PC-3 (cell line): ENCODE data around the gene NUP160. TPM values are rescaled to one million over a fixed set of nuclear protein-coding genes. Genes with fewer than 3 reads are reported as not detected.
A peak's percentile ranks its signal among the peaks of the same experiment; 100 is the strongest.
"Not testable (repeated sequence)": the region's sequence is repeated elsewhere in the genome, so short reads cannot be mapped to it uniquely, and the experiment has no call there.

ENCODE experiments used
- ATAC-seq: fragments of 200-7000 bp; cut with Tn5 transposase; 2 replicates; pipeline ENCODE4 v1.9.1; 2020; ENCODE audit warnings: mild to moderate bottlenecking, moderate library complexity
- BruUV-seq: library from RNA; stranded (reverse); fragments of 400-500 nt; replicated peaks from 2 replicates; lab custom pipeline; 2021; lab: Mats Ljungman, UMichigan
- CTCF ChIA-PET: fragments of 300-600 bp; sonication (Branson Sonifier 250); formaldehyde crosslinking; loops from one replicate; lab custom pipeline; 2022; ENCODE audit warnings: antibody characterized with exemption; lab: Charles Lee
- POLR2A ChIA-PET: fragments of 300-600 bp; sonication (Branson Sonifier 250); formaldehyde crosslinking; loops from one replicate; lab custom pipeline; 2022; ENCODE audit warnings: antibody characterized with exemption; ENCODE audit not compliant: unreplicated experiment; lab: Charles Lee
- DNase-seq: peaks from one replicate; pipeline ENCODE4 v3.0.0-alpha.2; 2015
- H2AFZ ChIP-seq: fragments of 300-600 bp; sonication (generic); 2 replicates; pipeline ENCODE4 v1.6.0; 2016; ENCODE audit warnings: antibody characterized with exemption, low read length
- H3F3A ChIP-seq: fragments of 300-600 bp; sonication (generic); one replicate; pipeline ENCODE4 v1.6.0; 2017; ENCODE audit warnings: antibody characterized with exemption, low read length, control low read depth, mild to moderate bottlenecking; ENCODE audit not compliant: unreplicated experiment
- H3K27ac ChIP-seq: fragments of 300-600 bp; sonication (generic); 2 replicates; pipeline ENCODE4 v1.5.1; 2016; ENCODE audit warnings: mild to moderate bottlenecking, low read length
- H3K27me3 ChIP-seq: fragments of 300-600 bp; sonication (generic); 2 replicates; pipeline ENCODE4 v1.6.1; 2016; ENCODE audit warnings: low read length, mixed read lengths
- H3K36me3 ChIP-seq: fragments of 300-600 bp; sonication (generic); 2 replicates; pipeline ENCODE4 v1.6.1; 2016; ENCODE audit warnings: low read depth, mixed run types, low read length, mixed read lengths
- H3K4me1 ChIP-seq: fragments of 300-600 bp; sonication (generic); 2 replicates; pipeline ENCODE4 v1.5.1; 2016; ENCODE audit warnings: low read length; ENCODE audit not compliant: insufficient read depth
- H3K4me2 ChIP-seq: fragments of 300-600 bp; sonication (generic); 2 replicates; pipeline ENCODE4 v1.6.0; 2016; ENCODE audit warnings: low read length
- H3K4me3 ChIP-seq: fragments of 300-600 bp; sonication (generic); 2 replicates; pipeline ENCODE4 v1.5.1; 2016; ENCODE audit warnings: mild to moderate bottlenecking, low read length, mixed read lengths
- H3K79me2 ChIP-seq: fragments of 300-600 bp; sonication (generic); 2 replicates; pipeline ENCODE4 v1.6.1; 2017; ENCODE audit warnings: low read length, mixed read lengths
- H3K9ac ChIP-seq: fragments of 300-600 bp; sonication (generic); 2 replicates; pipeline ENCODE4 v1.6.0; 2016; ENCODE audit warnings: mild to moderate bottlenecking, low read length
- H3K9me2 ChIP-seq: fragments of 300-600 bp; sonication (generic); replicated peaks from 2 replicates; pipeline ENCODE4 v1.6.1; 2016; ENCODE audit warnings: mixed run types, low read length, mixed read lengths
- H3K9me3 ChIP-seq: fragments of 300-600 bp; sonication (generic); 2 replicates; pipeline ENCODE4 v1.6.1; 2016; ENCODE audit warnings: low read length, mixed read lengths
- H4K20me1 ChIP-seq: fragments of 300-600 bp; sonication (generic); 2 replicates; pipeline ENCODE4 v1.6.1; 2016; ENCODE audit warnings: low read length, mixed read lengths
- CTCF ChIP-seq: fragments of 300-600 bp; sonication (generic); conservative IDR thresholded peaks from 2 replicates; pipeline ENCODE4 v1.5.1; 2017; ENCODE audit warnings: antibody characterized with exemption, low read depth, mild to moderate bottlenecking, low read length
- EZH2 ChIP-seq: fragments of 300-600 bp; sonication (generic); IDR thresholded peaks from one replicate; pipeline ENCODE4 v1.6.1; 2017; ENCODE audit warnings: antibody characterized with exemption, mild to moderate bottlenecking, low read length; ENCODE audit not compliant: unreplicated experiment
- EZH2phosphoT487 ChIP-seq: fragments of 300-600 bp; sonication (generic); IDR thresholded peaks from 2 replicates; pipeline ENCODE4 v1.6.1; 2018; ENCODE audit warnings: mild to moderate bottlenecking, antibody characterized with exemption, low read length, borderline replicate concordance
- intact Hi-C: fragments of 100-400 bp; cut with micrococcal nuclease; formaldehyde crosslinking; loops from 2 replicates; pipeline ENCODE4 v1.9.0; 2023
- total RNA-seq: library from RNA; depleted of rRNA; stranded (reverse); fragments of >200 nt; gene quantifications from 2 replicates; pipeline ENCODE4 v1.2.3, GENCODE V29; 2014

NUP160 gene
- total RNA-seq, 1 experiment from 2014 or later, result 23.0 TPM

- intact Hi-C loops, result no loop called here
- H3K9ac ChIP-seq, result no peak overlapping the region
- CTCF ChIA-PET, result no interaction called here
Measured at GRCh38 chr11:47756208-47756607, 91.9 kb downstream of the NUP160 start.

GRCh38 chr11:47750725-47751124 is 97.4 kb downstream of the NUP160 start:
- Histone ChIP-seq H3K9ac (no peak overlapping the region), H4K20me1 (peaks cover 6% of the 10 kb centered on the region; the same call in 1 of the 2 replicates), H3K9me3 (no peaks in the 10 kb centered on the region), H3K4me3 (no peak overlapping the region), H3F3A (no peaks in the 10 kb centered on the region), H3K27ac (no peak overlapping the region), H3K4me1 (peaks cover 2% of the 10 kb centered on the region; the same call in 1 of the 2 replicates), H3K27me3 (no peaks in the 10 kb centered on the region), H3K9me2 (no peaks in the 10 kb centered on the region), H3K79me2 (peaks cover 12% of the 10 kb centered on the region), H2AFZ (no peak overlapping the region), H3K4me2 (no peak overlapping the region), H3K36me3 (peaks cover 69% of the 10 kb centered on the region)
- CTCF ChIA-PET, result no interaction called here
- TF ChIP-seq EZH2phosphoT487, result no peak
- no peak for TF ChIP-seq CTCF
- no peak for TF ChIP-seq EZH2
- ATAC-seq (no peak), DNase-seq (no peak)
- POLR2A ChIA-PET, result no interaction called here
- BruUV-seq, result no TSS peak
- intact Hi-C loops, result no loop called here

More at GRCh38 chr11:47756208-47756607, 91.9 kb downstream of the NUP160 start:
- H3K79me2 ChIP-seq, result peaks cover 30% of the 10 kb centered on the region
- POLR2A ChIA-PET, result no interaction called here
- H3K4me2 ChIP-seq, result no peak overlapping the region
- H2AFZ ChIP-seq, result no peak overlapping the region
- H3K9me2 ChIP-seq, result no peaks in the 10 kb centered on the region
- H3K9me3 ChIP-seq, result no peaks in the 10 kb centered on the region
- DNase-seq (peak; percentile 59), ATAC-seq (peak; percentile 83)
- H3K27ac ChIP-seq, result peak overlapping the region; percentile 30; the same call in 1 of the 2 replicates
- no peaks in the 10 kb centered on the region for H3K27me3 ChIP-seq
- no peak overlapping the region for H3K4me3 ChIP-seq
- TF ChIP-seq EZH2phosphoT487 (no peak), CTCF (no peak), EZH2 (no peak)
- peaks cover 5% of the 10 kb centered on the region; the same call in 1 of the 2 replicates for H3K4me1 ChIP-seq
- H4K20me1 ChIP-seq, result peaks cover 9% of the 10 kb centered on the region; the same call in 1 of the 2 replicates
- H3F3A ChIP-seq, result no peaks in the 10 kb centered on the region
- no TSS peak for BruUV-seq
- H3K36me3 ChIP-seq, result peaks cover 54% of the 10 kb centered on the region

- H2AFZ ChIP-seq, intact Hi-C loops, H3K9ac ChIP-seq, H3K27ac ChIP-seq, H3K4me3 ChIP-seq, ATAC-seq, H3F3A ChIP-seq, DNase-seq, H3K9me2 ChIP-seq, CTCF ChIA-PET, BruUV-seq, H3K4me2 ChIP-seq, H3K9me3 ChIP-seq, H3K79me2 ChIP-seq, H3K27me3 ChIP-seq, POLR2A ChIA-PET, H4K20me1 ChIP-seq, H3K4me1 ChIP-seq: not testable (repeated sequence)
- peaks cover 54% of the 10 kb centered on the region for H3K36me3 ChIP-seq
Measured at GRCh38 chr11:47742494-47742893, 105.7 kb downstream of the NUP160 start.

- H3K9me2 ChIP-seq, H3K4me3 ChIP-seq, POLR2A ChIA-PET, H3K4me2 ChIP-seq, H3K27ac ChIP-seq, ATAC-seq, H3K9ac ChIP-seq, intact Hi-C loops, H3K9me3 ChIP-seq, H3K4me1 ChIP-seq, H3K27me3 ChIP-seq, CTCF ChIA-PET, H3F3A ChIP-seq, DNase-seq, H4K20me1 ChIP-seq, BruUV-seq, H3K79me2 ChIP-seq, H2AFZ ChIP-seq: not testable (repeated sequence)
- peaks cover 34% of the 10 kb centered on the region; the same call in 1 of the 2 replicates for H3K36me3 ChIP-seq
Measured at GRCh38 chr11:47737817-47738216, 110.3 kb downstream of the NUP160 start.
